NB4 (cell line): Measurements from ENCODE around the gene MICAL3.

Experiments used
- CTCF ChIP-seq: IDR thresholded peaks from one replicate; pipeline ENCODE4 v1.5.1; 2012; ENCODE audit warnings: low read depth, low read length
- MYC ChIP-seq: IDR thresholded peaks from 2 replicates; pipeline ENCODE4 v1.6.1; 2011; ENCODE audit warnings: low read depth, low read length
- POLR2A ChIP-seq: IDR thresholded peaks from 2 replicates; pipeline ENCODE4 v1.6.1; 2011; ENCODE audit warnings: mild to moderate bottlenecking; ENCODE audit not compliant: insufficient read length; ENCODE audit errors: extremely low read depth

GRCh38 chr22:17828502-17829080, 195.8 kb downstream of the MICAL3 start:
- TF ChIP-seq POLR2A (no peak), CTCF (no peak), MYC (no peak)
